HG03460 (cell line): ENCODE results near the gene CDH4.
"Not testable (repeated sequence)": the region's sequence is repeated elsewhere in the genome, so short reads cannot be mapped to it uniquely, and the experiment has no call there.

ENCODE experiments used
- ATAC-seq: cut with Tn5 transposase; IDR thresholded peaks from one replicate; pipeline ENCODE4 v1.9.1; 2021; ENCODE audit not compliant: unreplicated experiment

Gene CDH4

GRCh38 chr20:61253640-61254511, 1.8 kb downstream of the CDH4 start:
- no peak for ATAC-seq

- no peak for ATAC-seq
Observed at GRCh38 chr20:61254881-61255626, 3.0 kb downstream of the CDH4 start.

- no peak for ATAC-seq
Observed at GRCh38 chr20:61256365-61256764, 4.3 kb downstream of the CDH4 start.

- no peak for ATAC-seq
Observed at GRCh38 chr20:61256824-61257223, 4.8 kb downstream of the CDH4 start.

GRCh38 chr20:61257611-61258010, 5.5 kb downstream of the CDH4 start:
- ATAC-seq, result no peak

GRCh38 chr20:61259741-61260140, 7.7 kb downstream of the CDH4 start:
- ATAC-seq, result no peak

- ATAC-seq, result no peak
Observed at GRCh38 chr20:61260905-61261304, 8.8 kb downstream of the CDH4 start.

- no peak for ATAC-seq
Observed at GRCh38 chr20:61262036-61262435, 10.0 kb downstream of the CDH4 start.

GRCh38 chr20:61262514-61262913, 10.5 kb downstream of the CDH4 start:
- ATAC-seq, result no peak

- no peak for ATAC-seq
Observed at GRCh38 chr20:61263084-61263695, 11.1 kb downstream of the CDH4 start.

GRCh38 chr20:61263938-61264337, 11.9 kb downstream of the CDH4 start:
- no peak for ATAC-seq

GRCh38 chr20:61267241-61267640, 15.2 kb downstream of the CDH4 start:
- no peak for ATAC-seq

GRCh38 chr20:61268024-61268423, 16.0 kb downstream of the CDH4 start:
- no peak for ATAC-seq

GRCh38 chr20:61271312-61272231, 19.5 kb downstream of the CDH4 start:
- ATAC-seq, result no peak

GRCh38 chr20:61273024-61273423, 21.0 kb downstream of the CDH4 start:
- not testable (repeated sequence) for ATAC-seq

- ATAC-seq, result not testable (repeated sequence)
Observed at GRCh38 chr20:61273666-61274065, 21.6 kb downstream of the CDH4 start.

GRCh38 chr20:61274326-61274725, 22.3 kb downstream of the CDH4 start:
- ATAC-seq, result no peak

GRCh38 chr20:61278296-61278695, 26.2 kb downstream of the CDH4 start:
- no peak for ATAC-seq

- ATAC-seq, result no peak
Observed at GRCh38 chr20:61279621-61280150, 27.6 kb downstream of the CDH4 start.

- no peak for ATAC-seq
Observed at GRCh38 chr20:61280217-61280980, 28.3 kb downstream of the CDH4 start.
